B cell (primary cell): ENCODE data around the gene ENOX1. TPM values are rescaled to one million over a fixed set of nuclear protein-coding genes. Genes with fewer than 3 reads are reported as not detected.

ENCODE experiments used
- polyA plus RNA-seq: library from polyadenylated mRNA; depleted of rRNA; stranded (reverse); fragments of >200 nt; gene quantifications from 2 replicates; pipeline ENCODE4 v1.2.3, GENCODE V29; 2012
- small RNA-seq: library from RNA; depleted of rRNA; stranded (forward); fragments of <200 nt; gene quantifications from one replicate; pipeline ENCODE3, GENCODE V24; 2012; ENCODE audit warnings: low replicate concordance, low read depth; ENCODE audit not compliant: insufficient read length
- total RNA-seq, 2 donors: library from RNA; stranded (reverse); fragments of 120-200 nt in 1 of 2; gene quantifications; 1 replicate in 1 of 2; 2 replicates in 1 of 2; pipeline versions ENCODE4 v1.2.3 to v1.2.4, GENCODE V29; 2013 to 2022

ENOX1 gene
- total and polyA plus RNA-seq, 2 donors (not counting 1 experiment from before 2014, with no cell fraction given) = not detected

Small RNAs within 50 kb of the gene (small RNA-seq; reads per million reads assigned to genes)
- not detected for gene AL162713.1

Other genes starting within 250 kb of the ENOX1 start
- 10.7 and 12.1 TPM in 2 replicates for gene CCDC122, start 92.8 kb upstream of the ENOX1 start, total RNA-seq
- 1.1 and 1.2 TPM in 2 replicates for gene CCDC122, start 92.8 kb upstream of the ENOX1 start, polyA plus RNA-seq
- 4.1 and 5.3 TPM in 2 replicates for gene LACC1, start 92.9 kb upstream of the ENOX1 start, total RNA-seq
- 1.4 and 2.0 TPM in 2 replicates for gene LACC1, start 92.9 kb upstream of the ENOX1 start, polyA plus RNA-seq